GM20431 (cell line): Measurements from ENCODE around the gene ZNF329.

ENCODE experiments used
- in situ Hi-C: fragments of 300-500 bp; cut with MseI, MboI; formaldehyde crosslinking; loops from one replicate; pipeline ENCODE4 v1.15.0; 2020; ENCODE audit warnings: low sequenced_read_pairs; ENCODE audit not compliant: unreplicated experiment

Gene ZNF329

GRCh38 chr19:58123354-58123753, 27.2 kb downstream of the ZNF329 start:
- in situ Hi-C loops: no loop called here

DNA sequence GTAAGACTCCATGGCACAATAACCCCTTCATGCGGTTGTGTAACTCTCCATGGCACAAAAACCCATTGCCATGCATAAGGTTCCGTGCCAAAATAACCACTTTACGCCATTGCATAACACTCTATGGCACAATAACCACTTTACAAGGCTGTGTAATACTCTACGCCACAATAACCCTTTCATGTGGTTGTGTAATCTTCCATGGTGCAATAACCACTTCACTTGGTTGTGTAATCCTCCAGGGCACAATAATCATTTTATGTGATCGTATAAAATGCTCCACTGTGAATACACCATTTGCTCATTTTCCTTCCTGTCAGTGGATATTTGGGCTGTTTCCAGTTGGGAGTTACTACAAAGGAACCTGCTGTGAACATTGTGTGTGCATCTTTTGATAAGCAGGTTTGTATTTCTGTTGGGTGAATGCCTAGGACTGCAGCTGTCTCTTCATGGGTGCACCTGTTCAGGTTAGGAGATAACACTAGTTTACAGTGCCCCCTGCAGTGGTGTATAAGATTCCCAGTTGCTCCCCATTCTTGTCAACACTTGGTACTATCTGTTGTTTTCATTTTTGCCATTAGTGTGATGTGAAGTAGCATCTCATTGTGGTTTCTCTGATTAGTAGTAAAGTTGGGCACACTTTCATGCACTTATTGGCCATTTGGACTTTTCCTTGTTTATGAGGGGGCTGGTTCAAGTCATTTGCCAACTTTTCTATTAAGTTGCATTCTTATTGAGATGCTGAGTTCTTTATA, 31.4 kb downstream of the ZNF329 start:
- in situ Hi-C loops: no loop called here

DNA sequence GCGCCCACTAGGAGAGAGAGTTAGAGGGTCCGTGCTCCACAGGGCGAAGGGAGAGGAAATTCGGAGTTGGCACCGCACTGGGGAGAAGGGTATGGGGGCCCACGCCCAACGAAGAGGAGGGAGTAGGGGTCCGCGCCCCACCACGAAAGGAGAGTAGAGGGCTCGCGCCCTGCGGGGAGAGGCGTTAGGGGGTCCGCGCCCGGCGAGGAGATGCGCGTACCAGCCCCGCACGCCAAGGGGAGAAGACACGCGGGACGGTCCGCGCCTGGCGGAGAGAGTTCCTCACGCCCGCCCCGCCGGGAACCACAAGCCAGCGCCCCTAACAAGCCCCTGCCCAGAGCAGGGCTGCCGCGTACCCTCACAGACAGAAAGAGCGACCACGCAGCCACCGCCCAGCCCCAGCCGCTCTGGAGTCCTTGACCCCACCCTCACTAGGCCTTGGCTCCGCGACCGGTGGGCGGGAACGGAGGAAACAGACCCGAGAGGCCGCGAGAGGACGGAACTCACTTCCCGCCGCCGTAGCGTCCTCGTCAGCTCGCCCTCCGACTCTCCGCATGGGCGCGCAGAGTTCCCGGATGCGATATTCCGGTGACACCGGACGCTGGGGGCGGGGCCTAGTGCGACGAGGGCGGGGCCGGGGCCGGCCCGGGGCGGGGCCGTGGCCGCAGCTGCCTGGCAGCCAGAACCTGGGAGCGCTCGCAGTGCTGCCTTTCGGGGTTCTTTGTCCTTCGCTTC, 32.6 kb downstream of the ZNF329 start:
- in situ Hi-C loops: no loop called here

DNA sequence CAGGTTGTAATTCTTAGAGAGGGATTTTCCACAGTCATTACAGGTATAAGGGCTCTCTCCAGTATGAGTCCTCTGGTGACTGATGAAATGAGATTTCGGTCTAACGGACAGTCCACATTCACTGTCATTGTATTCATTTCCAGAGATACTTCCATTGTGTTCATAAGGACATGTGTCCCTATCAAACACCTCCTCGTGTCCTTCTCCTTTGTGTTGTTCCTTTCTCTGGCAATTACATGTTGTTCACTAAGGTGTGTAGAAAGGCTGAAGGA, 42.1 kb downstream of the ZNF329 start:
- in situ Hi-C loops: no loop called here

GRCh38 chr19:58107778-58108545, 42.6 kb downstream of the ZNF329 start:
- in situ Hi-C loops: no loop called here

DNA sequence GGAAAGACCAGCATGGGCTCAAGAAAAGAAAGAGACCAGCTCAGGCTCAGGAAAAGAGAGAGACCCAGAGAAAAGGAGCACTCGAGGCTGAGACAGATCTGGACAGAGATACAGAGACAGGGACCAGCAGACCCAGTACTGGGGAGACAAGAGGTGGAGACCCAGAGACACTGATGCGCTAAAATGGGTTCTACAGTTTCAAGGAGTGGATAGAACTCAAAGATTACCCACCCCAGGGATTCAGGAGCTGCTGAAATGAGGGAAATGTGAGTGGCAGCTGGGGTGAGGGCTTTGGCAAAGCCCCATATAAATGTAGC, 51.9 kb downstream of the ZNF329 start:
- in situ Hi-C loops: no loop called here

- in situ Hi-C loops: no loop called here
Measured at GRCh38 chr19:58097781-58098681, 52.6 kb downstream of the ZNF329 start, which contains the start of gene ZSCAN18. Gene ZSCAN18, minus strand, starts transcription at chr19:58098231. Its CDS starts 7,964 bp downstream, at chr19:58090267.

- in situ Hi-C loops: no loop called here
Measured at GRCh38 chr19:58097349-58097748, 53.2 kb downstream of the ZNF329 start.

GRCh38 chr19:58096884-58097283, 53.7 kb downstream of the ZNF329 start:
- in situ Hi-C loops: no loop called here

DNA sequence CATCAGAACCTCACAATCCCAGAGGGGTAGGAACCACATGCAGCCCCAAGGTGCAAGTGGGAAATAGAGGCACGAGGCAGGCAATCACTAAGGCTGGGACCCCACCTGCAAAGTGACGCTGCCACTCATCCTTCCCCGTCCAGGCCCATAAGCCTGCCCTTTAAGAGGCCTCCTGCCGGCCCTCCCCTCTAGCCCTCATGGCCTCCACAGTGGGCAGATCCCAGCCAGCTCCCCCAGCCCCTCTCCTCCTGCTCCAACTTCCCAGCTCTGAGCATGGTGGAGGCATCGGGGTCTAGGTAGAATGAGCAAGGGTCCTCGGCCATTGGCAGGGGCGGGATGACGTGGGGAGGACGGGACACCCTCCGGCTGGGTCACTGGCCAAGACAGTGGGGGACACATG, 55.3 kb downstream of the ZNF329 start:
- in situ Hi-C loops: no loop called here

DNA sequence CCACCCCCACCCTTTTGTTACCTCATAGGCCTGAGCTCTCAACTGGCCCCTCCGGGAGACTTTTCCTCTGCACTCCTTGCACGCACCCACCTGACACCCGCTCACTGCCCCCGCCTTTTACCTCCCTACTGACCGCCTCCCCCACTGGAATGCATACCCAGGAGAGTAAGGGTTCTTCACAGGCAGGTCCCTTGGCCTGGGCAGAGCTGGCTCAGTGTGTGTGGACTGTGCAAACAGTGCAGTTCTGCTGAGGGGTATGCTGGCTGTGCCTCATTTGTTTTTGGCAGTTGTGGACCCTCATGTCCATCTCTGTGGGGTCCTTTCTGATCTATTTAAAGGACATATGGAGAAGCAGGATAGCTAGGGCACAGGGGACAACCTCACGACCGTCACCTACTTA, 57.5 kb downstream of the ZNF329 start:
- in situ Hi-C loops: no loop called here

GRCh38 chr19:58091251-58091995, 59.2 kb downstream of the ZNF329 start:
- in situ Hi-C loops: no loop called here

- in situ Hi-C loops: no loop called here
Measured at GRCh38 chr19:58089846-58090245, 60.7 kb downstream of the ZNF329 start.

DNA sequence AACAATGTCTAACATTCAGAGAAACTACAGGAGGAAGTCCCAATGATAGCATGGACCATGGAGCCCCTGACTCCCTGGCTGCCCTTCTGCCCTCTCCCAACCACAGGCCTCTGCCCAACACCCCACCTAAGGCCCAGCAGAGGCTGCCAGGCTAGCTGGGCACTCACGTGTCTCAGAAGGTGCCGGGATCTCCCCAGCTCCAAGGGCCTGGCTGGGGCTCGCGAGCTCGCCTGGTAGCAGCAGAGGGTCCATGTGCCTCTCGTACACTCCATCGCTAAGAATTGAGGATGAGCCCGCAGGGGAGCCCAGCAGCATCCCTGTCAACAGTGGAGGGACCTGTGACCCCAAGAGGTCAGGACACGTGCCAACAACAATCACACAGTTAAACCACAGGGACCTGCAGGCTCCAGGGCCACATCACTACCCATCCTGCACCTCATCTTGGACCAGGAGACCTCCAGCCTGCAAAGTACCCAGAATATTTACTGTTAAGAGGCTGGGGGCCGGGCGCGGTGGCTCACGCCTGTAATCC, 62.0 kb downstream of the ZNF329 start:
- in situ Hi-C loops: no loop called here

GRCh38 chr19:58086825-58087710, 63.5 kb downstream of the ZNF329 start:
- in situ Hi-C loops: no loop called here

- in situ Hi-C loops: no loop called here
Measured at GRCh38 chr19:58085348-58085875, 65.2 kb downstream of the ZNF329 start.

DNA sequence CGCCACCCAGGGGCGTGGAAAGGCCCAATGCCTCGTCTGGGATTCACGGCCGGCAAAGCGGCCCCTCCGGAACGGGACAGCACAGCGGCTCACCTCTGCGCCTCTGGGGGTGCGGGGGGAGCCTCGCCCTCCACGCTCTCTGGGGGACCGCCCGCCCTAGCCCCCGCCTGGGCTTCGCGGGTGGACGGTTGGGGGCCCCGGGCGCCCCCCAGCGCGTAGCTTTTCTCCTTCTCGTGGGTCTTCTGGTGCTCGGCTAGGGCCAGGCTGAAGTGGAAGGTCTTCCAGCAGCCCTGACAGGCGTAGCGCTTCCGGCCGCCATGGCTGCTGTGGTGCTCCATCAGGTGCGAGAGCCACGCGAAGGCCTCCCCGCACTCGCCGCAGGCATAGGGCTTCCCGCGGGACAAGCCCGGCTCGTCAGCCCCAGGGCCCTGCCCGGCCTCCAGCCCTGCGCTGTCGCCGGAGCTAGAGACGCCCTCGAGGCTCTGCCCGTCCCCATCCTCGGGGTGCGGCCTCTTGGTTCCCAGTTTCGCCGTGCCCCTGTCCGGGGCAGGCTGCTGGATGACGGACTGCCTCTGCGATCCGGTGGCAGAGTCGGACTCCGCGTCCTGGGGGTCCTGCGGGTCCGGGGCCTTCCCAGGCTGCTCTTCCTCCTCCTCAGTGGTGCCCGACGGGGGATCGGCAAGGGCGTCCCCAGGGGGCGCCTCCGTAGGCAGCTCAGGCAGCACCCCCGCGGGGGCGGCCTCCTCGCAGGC, 65.8 kb downstream of the ZNF329 start:
- in situ Hi-C loops: no loop called here
